ENCODE results near the gene CHRDL2. TPM values are rescaled to one million over a fixed set of nuclear protein-coding genes. Genes with fewer than 3 reads are reported as not detected.
"Not testable (repeated sequence)": the region's sequence is repeated elsewhere in the genome, so short reads cannot be mapped to it uniquely, and the experiment has no call there.

The CHRDL2 gene
- total and polyA plus RNA-seq, 2 donors (not counting 3 experiments of a cell fraction or from before 2014, with no cell fraction given): not detected

DNA sequence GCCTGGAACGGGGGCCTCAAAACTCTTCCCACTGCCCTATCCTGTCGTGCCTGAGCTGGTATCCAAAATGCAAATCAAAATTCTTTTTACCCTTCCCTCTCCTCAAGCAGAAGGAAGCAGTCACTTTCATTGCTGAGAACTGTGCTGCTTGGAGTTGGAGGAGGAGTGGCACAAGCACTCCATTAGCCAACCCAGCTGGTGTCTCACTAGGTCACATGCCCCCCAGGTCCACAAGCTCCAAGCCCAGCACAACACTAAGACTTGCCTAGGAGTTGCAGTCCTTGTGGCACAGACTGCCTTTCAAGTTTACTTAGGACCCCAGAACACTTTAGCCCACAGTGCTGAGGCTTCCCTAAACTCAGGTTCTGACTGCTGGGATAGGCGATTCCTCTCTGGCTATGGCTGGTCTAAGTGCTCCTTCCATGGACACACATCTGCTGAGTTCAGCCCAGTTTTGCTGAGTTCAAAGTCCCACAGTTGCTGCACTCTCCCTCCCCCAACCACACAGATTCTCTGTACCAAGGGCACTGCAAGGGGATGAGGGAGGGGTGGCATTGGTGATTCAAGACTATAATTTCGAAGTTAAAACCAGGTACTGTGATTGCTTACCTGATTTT is 68.6 kb downstream of the CHRDL2 start:
- TF ChIP-seq MYC (IDR thresholded peaks at IDR 0.05; ENCODE audit: low read depth, low read length) (no peak), EZH2 (IDR thresholded peaks at IDR 0.05; ENCODE audit: borderline replicate concordance, low read depth, low read length, severe bottlenecking) (no peak), JUN (IDR thresholded peaks at IDR 0.05; ENCODE audit: borderline replicate concordance, insufficient read depth, insufficient read length, low read depth) (no peak)
- TF ChIP-seq, protein P1, sequence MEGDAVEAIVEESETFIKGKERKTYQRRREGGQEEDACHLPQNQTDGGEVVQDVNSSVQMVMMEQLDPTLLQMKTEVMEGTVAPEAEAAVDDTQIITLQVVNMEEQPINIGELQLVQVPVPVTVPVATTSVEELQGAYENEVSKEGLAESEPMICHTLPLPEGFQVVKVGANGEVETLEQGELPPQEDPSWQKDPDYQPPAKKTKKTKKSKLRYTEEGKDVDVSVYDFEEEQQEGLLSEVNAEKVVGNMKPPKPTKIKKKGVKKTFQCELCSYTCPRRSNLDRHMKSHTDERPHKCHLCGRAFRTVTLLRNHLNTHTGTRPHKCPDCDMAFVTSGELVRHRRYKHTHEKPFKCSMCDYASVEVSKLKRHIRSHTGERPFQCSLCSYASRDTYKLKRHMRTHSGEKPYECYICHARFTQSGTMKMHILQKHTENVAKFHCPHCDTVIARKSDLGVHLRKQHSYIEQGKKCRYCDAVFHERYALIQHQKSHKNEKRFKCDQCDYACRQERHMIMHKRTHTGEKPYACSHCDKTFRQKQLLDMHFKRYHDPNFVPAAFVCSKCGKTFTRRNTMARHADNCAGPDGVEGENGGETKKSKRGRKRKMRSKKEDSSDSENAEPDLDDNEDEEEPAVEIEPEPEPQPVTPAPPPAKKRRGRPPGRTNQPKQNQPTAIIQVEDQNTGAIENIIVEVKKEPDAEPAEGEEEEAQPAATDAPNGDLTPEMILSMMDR (IDR thresholded peaks at IDR 0.05; ENCODE audit: extremely low read depth in 1 of 2, insufficient read depth in 1 of 2, low read depth in 1 of 2, low read length in 2 of 2): no peak
- H3K9ac ChIP-seq (replicated peaks; ENCODE audit: extremely low read depth, insufficient read depth, low read length): no peak overlapping the region
- H3K27ac ChIP-seq (ENCODE audit: insufficient read depth, low read depth, low read length): no peak overlapping the region
- H4K20me1 ChIP-seq (replicated peaks; ENCODE audit: control insufficient read depth, extremely low read depth, insufficient read depth, low read length): no peaks in the 10 kb centered on the region
- dilution Hi-C loops (cut with MboI; ENCODE audit: extremely low pct_ligation_motif_present, low sequenced_read_pairs): no loop called here
- H3K79me2 ChIP-seq (ENCODE audit: control insufficient read depth, insufficient read depth, low read length): no peaks in the 10 kb centered on the region
- H3K9me1 ChIP-seq (replicated peaks; ENCODE audit: control insufficient read depth, extremely low read depth, insufficient read depth, low read length): no peaks in the 10 kb centered on the region
- H3K36me3 ChIP-seq (ENCODE audit: control insufficient read depth in 2 of 2, extremely low read depth in 1 of 2, insufficient read depth in 2 of 2, low read length in 2 of 2): no peaks in the 10 kb centered on the region
- intact Hi-C loops (cut with micrococcal nuclease): no loop called here
- POLR2A ChIA-PET: no interaction called here
- DNase-seq (ENCODE audit: low read depth, low spot score) (no peak), FAIRE-seq (no peak)
- CTCF ChIA-PET: no interaction called here
- H3K4me3 ChIP-seq (replicated peaks in 1 of 3; ENCODE audit: insufficient read depth in 1 of 3, low read depth in 1 of 3, low read length in 3 of 3): no peak overlapping the region
- H3K4me1 ChIP-seq (ENCODE audit: control insufficient read depth, extremely low read depth, insufficient read depth, low read length): no peaks in the 10 kb centered on the region
- H3K9me3 ChIP-seq (replicated peaks; ENCODE audit: control insufficient read depth, insufficient read depth, low read length): no peaks in the 10 kb centered on the region
- H2AFZ ChIP-seq (ENCODE audit: low read depth, low read length): no peak overlapping the region
- no TSS peak for BruUV-seq (replicated peaks)
- H3K4me2 ChIP-seq (ENCODE audit: insufficient read depth, low read length): no peak overlapping the region
- H3K27me3 ChIP-seq (ENCODE audit: control insufficient read depth in 2 of 2, insufficient read depth in 2 of 2, low read length in 2 of 2): no peaks in the 10 kb centered on the region

DNA sequence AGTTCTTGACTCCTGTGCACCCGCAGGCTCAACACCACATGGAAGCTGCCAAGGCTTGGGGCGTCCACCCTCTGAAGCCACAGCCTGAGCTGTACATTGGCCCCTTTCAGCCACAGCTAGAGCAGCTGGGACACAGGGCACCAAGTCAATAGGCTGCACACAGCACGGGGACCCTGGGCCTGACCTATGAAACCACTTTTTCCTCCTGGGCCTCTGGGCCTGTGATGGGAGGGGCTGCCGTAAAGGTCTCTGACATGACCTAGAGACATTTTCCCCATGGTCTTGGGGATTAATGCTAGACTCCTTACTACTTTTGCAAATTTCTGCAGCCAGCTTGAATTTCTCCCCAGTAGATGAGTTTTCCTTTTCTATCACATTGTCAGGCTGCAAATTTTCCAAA is 72.1 kb downstream of the CHRDL2 start:
- FAIRE-seq; H3K9me1 ChIP-seq (replicated peaks; ENCODE audit: control insufficient read depth, extremely low read depth, insufficient read depth, low read length); H3K9me3 ChIP-seq (replicated peaks; ENCODE audit: control insufficient read depth, insufficient read depth, low read length); H3K36me3 ChIP-seq (ENCODE audit: control insufficient read depth in 2 of 2, extremely low read depth in 1 of 2, insufficient read depth in 2 of 2, low read length in 2 of 2); H3K4me2 ChIP-seq (ENCODE audit: insufficient read depth, low read length); H3K9ac ChIP-seq (replicated peaks; ENCODE audit: extremely low read depth, insufficient read depth, low read length); BruUV-seq (replicated peaks); H3K27me3 ChIP-seq (ENCODE audit: control insufficient read depth in 2 of 2, insufficient read depth in 2 of 2, low read length in 2 of 2); DNase-seq (ENCODE audit: low read depth, low spot score); H2AFZ ChIP-seq (ENCODE audit: low read depth, low read length); intact Hi-C loops (cut with micrococcal nuclease); H3K4me3 ChIP-seq (replicated peaks in 1 of 3; ENCODE audit: insufficient read depth in 1 of 3, low read depth in 1 of 3, low read length in 3 of 3); CTCF ChIA-PET; H4K20me1 ChIP-seq (replicated peaks; ENCODE audit: control insufficient read depth, extremely low read depth, insufficient read depth, low read length); POLR2A ChIA-PET; H3K4me1 ChIP-seq (ENCODE audit: control insufficient read depth, extremely low read depth, insufficient read depth, low read length); H3K27ac ChIP-seq (ENCODE audit: insufficient read depth, low read depth, low read length); dilution Hi-C loops (cut with MboI; ENCODE audit: extremely low pct_ligation_motif_present, low sequenced_read_pairs); H3K79me2 ChIP-seq (ENCODE audit: control insufficient read depth, insufficient read depth, low read length): not testable (repeated sequence)
